ENCODE data around the gene TMEM132C.

TMEM132C gene

DNA sequence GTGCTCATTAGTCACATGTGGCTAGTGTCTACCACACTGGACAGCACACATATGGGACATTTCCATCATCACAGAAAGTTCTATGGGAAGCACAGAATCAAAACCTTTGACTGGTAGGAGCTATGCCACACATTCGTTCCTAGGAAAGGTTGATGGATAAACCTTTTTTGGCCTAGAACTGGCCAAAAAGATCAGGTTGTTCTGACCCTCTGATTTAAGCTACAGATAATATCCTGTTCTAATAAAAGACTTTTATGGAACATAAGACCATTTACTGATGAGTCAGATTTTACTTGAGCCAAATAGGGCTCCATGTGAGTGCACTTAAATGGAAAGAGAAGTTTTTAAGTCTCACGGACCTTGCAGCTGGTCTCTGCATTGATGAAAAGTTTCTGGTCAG is 413.6 kb downstream of the TMEM132C start:
- no peak for DNase-seq

DNA sequence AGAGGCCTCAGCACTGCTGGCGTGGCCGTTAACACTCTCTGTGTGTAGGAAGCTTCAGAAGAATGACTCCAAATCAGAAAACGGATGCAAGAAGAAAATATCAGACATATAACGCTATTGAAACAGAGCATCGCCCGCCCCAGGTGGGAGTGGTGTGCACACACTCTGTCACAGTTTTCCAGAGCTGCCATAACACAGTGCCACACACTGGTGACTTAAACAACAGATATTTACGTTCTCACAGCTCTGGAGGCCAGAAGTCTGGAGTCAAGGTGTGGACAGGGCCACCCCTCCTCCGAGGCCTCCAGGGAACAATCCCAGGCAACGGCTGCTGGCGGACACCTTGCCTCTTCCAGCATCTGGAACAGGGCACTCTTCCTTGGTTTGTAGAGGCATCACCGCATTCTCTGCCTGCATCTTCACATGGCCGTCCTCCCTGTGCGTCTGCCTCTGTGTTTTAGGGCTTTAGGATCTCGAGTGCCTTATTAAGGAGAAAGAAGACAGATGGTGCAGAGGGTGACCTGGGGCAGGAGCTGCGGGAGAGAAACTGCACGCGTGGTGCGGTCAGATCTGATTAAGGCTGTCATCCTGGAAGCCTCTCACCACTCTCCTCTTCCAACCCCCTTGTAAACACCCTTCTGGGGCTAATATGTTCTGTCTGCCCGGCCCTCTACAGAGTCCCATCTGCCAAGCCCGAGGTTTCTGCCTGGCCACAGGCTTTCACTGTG is 415.7 kb downstream of the TMEM132C start:
- no peak for DNase-seq

DNA sequence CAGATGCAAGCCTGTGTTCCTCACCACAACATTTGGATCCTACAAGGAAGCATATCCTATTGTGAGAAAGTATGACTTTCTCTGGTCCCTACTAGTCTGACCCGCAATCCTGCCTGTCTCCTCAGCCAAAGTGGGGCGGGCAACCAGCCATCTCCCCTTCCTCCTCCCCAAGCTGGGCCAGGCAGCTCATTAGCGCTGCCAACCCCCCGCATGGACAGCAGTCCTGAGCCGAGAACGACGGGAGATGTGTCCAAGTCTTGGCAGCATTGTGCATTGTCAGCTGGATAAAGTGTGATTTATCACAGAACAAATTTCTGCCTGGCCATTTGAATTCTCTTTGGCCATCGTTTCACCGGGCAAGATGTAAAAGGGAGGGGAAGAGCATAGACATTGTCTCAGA is 417.4 kb downstream of the TMEM132C start:
- DNase-seq, result no peak

DNA sequence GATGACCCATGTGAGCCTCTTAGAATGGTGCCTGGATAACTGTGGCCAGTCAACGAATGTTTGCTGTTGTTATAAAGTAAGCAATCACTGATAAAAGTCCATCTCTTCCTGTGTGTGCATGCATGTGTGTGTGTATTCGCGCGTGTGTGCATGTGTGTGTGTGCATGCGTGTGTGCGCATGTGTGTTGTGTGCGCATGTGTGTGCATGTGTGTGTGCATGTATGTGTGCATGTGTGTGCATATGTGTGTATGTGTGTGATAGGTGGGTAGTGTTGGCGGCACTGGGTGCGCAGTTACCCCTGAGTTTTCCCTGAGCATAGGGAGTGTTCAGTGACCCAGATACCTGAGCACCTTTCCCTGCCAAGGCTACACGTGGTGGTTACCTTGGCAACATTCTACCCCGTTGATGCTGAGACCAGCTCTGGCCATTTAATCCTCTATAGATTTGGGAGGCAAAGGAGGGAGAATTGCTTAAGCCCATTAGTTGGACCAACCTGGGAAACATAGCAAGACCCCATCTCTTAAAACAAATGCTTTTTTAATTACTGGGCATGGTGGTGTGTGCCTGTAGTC is 419.0 kb downstream of the TMEM132C start:
- no peak for DNase-seq

DNA sequence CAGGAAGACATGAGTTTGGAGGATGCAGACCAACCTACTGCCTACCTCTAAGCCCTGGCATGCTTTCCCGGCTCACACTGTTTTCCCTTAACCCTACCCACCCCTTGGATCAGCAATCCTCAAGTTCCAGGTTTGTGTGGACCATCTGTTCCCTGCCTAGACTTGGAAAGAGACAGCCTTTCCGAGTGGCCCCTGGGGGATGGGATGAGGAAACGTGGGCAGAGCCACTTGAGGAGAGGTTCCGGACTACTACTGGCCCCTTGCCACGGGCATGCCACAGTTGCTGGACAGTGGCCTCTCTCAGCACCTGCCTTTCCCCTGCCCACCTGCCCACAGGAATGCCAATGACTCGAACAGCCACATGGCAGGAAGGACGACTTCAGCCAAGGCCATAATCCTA is 420.9 kb downstream of the TMEM132C start:
- no peak for DNase-seq

DNA sequence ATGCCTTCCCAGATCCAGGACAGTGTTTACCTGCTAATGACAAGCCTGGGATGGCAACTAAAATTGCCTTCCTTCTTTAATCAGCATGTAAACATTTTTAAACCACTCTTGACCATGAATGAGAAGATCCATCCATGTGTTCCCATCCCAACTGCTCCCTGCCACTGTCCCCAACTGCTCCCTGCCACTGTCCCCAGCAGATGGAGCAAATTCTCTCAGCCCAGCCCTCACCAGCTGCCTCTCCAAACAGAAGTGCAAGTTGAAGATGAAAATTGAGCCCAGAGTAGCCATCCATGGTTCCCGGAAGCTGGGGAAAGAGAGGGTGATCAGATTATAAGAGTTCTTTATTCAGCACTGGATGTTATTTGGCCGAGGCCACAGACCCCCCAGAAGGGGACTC is 423.7 kb downstream of the TMEM132C start:
- DNase-seq, result no peak

DNA sequence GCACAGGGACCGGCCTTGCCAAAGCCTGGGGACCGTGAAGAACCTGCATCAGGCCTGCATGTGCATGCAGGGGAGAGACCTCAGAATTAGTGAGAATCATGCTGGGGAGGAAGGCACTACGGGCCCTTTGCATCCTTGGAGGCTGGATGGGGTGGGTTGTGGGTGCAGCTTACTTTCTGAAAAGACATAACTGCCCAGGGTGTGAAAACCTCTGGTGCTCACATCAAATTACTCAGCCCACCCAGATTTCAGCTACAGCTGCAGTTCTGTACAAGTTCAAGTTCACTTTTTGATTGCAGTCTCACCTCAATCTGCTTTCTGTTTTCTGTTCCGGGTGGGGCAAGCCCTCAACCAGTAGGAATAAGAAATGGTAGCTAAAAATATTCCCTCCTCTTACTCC is 426.1 kb downstream of the TMEM132C start:
- DNase-seq, result peak; percentile 8

DNA sequence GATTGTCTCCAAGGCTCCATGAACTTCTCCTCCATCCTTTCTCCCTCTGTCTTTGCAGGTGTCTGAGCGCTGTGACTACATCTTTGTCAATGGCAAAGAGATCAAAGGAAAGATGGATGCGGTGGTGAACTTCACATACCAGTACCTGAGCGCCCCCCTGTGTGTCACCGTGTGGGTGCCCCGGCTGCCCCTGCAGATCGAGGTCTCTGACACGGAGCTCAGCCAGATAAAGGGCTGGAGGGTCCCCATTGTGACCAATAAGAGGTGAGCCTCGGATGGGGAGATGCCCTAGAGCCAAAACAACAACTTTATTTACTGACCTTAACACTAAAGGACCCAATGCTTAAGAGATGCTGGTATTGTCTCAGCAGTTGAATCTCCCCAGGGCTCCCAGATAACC is 426.8 kb downstream of the TMEM132C start:
- no peak for DNase-seq

DNA sequence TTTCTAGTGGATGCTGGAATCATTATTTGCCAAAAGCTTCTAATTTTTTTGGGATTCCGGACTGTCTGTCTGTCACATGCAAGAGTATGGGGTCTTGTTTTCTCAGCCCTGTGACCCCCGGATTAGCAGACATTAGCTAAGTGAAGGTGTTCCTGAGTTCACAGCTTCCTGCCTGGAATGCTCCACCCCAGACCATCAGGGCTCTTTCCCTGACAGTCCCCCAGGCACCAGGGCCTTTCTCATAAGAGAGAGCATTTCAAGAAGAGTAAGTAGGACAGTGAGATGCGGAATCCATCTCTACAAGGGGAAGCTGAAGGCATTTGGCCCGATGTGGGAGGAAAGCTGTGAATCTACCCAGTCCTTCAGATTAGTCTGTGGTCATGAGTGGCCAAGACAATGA is 427.5 kb downstream of the TMEM132C start:
- no peak for DNase-seq

DNA sequence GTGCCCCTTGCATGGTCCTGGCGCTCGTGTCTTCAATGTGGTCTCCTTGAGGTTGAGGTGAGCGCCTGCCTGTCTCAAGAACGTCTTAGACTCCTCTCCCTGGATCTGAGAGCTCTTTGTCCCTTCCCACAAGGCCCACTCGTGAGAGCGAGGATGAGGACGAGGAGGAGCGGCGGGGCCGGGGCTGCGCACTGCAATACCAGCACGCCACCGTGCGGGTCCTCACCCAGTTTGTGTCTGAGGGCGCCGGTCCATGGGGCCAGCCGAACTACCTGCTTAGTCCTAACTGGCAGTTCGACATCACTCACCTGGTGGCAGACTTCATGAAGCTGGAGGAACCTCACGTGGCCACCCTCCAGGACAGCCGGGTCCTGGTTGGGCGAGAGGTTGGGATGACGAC is 428.7 kb downstream of the TMEM132C start:
- no peak for DNase-seq

DNA sequence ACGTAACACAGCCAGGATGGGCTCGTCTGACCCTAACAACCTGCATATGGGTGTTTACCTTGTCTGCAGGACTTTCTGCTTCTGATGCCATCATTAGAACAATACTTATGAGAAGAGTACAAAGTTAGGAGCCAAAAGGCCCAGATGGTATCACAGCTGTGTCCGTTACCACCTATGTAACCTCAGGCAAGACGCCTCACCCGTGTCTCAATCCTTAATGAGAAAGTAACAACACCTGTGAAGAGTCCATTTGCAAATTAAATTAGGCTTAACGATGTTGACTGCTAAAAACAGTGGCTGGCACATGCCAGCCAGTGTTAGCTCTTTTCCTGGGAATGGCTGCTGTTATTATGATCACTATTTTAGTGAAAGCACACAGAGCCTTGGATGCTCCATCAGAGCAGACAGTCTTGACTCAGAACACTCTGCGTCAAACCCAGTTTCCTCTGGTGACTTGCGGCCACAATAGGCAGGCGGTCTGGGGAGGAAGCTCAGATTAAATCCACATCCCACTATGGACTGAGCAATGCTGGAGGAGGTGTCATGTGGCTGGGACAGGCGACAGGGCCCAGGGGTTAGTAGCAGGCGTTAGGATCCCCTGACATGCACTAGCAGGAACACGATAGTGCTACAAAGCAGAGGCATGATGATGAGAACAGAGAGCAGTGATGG is 431.5 kb downstream of the TMEM132C start:
- no peak for DNase-seq

DNA sequence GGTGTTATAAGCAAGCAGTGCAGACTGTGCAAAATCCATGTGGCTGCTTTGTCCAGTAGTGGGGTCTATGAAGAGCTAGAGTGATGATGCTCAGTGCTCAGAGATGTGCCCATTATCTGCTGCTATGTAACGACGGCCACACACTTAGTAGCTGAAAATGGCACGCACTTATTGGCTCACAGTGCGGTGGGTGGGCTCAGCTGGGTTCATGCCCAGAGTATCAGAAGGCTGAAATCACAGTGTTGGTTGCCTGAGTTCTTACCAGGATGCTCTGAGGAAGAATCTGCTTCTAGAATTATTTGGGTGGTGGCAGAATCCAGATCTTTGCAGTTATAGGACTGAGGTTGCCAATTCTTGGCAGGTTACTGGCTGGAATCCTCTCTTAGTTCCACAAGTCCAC is 432.1 kb downstream of the TMEM132C start:
- DNase-seq, result no peak

DNA sequence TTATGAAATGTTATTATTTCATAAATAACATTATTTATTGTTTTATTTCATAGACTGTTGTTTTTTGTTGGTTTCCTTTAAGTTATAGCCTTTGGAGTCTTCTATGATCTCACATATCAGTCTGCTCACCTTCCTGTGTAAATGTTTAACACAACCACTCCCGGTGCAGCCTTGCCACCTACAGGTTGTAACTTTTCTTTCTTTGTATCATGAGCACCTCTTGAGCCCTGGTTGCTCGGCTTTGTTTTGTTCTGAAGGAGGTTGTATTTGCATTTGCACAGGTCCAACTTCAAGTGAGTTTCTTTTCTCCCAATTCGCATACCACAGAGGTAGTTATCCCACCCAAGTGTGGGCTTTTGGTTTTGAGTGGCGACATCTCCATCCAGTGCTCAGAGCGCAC is 435.4 kb downstream of the TMEM132C start:
- DNase-seq, result no peak

DNA sequence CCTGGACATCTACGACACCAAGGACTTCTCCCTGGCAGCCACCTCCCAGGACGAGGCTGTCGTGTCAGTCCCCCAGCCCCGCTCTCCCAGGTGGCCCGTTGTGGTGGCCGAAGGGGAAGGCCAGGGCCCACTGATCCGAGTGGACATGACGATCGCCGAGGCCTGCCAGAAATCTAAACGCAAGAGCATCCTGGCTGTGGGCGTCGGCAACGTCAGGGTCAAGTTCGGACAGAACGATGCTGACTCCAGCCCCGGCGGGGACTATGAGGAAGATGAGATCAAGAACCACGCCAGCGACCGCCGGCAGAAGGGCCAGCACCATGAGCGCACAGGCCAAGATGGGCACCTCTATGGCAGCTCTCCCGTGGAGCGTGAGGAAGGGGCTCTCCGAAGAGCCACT is 438.2 kb downstream of the TMEM132C start:
- no peak for DNase-seq

DNA sequence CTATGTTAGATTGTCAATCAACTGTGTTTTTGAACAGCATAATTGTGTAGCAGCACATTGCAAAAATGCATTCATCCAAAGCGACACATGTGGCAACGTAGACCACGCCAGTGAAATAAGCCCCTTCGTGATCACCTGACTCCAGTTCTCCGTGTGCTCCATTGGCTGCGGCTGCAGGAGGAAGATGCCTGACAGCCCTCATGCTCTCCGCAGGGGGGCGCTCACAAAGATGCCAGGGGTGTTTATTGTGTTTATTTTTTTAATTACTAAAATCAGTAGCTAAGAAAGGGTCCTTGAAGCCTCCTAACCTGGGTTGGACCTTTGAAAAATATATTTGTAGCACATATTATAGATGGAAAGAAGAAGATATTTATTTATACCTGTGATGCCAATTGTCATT is 440.5 kb downstream of the TMEM132C start:
- DNase-seq, result no peak

DNA sequence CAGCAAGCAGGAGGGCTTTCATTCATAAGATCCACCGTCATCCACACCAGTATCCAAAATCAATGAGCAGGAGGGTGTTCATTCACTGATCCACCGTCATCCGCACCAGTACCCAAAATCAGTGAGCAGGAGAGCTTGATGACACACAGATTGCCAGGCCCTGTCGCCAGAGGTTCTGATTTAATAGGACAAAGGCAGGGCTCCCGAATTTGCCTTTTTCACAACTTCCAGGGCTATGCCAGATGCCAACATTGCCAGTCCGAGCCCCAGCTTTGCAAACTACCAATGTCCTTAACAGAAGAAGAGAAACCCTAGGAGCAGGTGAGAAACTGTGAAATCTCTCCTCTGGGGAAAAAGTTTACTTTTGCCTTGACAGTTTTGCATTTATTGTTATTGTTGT is 441.8 kb downstream of the TMEM132C start:
- DNase-seq, result no peak

DNA sequence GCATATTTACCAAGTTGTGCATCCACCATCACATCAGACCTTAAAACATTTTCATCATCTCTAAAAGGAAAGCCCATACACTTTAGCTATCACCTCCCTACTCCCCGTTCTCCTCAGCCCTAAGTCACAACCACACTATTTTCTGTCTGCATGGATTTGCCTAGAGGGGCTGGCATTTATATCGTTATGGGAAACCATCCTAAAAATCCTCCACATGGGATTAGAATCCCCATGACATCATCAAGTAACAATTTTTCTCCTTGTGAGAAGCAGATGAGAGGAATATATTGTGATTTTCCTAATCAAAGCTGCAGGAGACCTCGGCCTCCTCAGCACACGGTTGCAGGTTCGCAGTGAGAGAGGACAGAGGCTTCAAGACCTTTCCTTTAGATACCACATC is 442.7 kb downstream of the TMEM132C start:
- DNase-seq, result no peak

DNA sequence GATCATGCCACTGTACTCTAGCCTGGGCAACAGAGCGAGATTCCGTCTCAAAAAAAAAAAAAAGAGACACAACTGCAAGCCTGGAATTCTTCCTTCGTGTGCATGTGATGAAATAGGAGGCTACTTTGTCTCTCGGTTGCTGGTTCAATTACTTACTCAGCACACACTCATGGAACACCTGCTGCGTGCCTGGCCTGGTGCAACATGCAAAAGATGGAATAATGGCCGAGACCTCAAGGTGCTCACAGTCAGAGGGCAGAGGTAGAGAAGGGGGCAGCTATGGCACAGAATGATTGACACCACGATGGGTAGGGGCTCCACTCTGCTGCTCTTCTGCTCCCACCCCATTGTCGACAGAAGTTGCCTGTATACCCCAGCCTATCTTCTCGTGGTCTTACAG is 444.5 kb downstream of the TMEM132C start:
- no peak for DNase-seq

DNA sequence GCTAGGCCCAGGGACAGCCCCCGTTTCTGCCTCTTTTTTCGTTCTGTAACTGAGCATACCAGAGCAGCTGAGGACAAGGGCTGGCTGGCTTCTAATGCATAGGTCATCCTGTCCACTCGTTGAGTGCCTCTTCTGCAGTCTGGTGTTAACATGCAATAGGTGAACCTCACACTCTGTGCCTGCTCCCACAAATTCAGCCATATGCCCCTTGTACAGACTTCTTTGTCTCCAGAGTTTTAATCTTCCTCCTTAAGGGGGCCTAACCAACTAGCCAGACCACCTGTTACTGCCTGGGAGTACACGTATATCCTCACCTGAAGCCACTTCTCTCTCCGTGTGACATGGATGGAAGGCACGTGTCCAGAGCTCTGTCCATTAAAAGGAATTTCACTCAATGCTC is 445.7 kb downstream of the TMEM132C start:
- no peak for DNase-seq

DNA sequence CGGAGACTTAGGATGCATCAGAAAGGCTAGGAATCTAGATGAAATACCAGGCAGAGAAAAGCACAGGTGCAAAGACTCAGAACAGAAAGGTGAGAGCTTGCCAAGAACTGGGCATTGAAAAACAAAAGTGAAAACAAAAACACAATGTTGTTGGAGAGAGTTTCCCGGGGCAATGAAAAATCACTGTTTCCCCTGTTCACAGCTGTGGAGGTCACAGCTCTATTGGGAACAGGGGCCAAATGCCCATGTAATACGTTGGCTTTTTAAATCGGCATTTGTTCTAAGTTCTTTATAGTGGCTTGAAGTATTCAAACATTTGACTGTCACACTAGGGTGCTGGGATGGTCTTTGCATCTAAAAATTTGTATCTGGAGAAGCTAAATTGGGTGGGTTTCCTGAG is 448.5 kb downstream of the TMEM132C start:
- no peak for DNase-seq

DNA sequence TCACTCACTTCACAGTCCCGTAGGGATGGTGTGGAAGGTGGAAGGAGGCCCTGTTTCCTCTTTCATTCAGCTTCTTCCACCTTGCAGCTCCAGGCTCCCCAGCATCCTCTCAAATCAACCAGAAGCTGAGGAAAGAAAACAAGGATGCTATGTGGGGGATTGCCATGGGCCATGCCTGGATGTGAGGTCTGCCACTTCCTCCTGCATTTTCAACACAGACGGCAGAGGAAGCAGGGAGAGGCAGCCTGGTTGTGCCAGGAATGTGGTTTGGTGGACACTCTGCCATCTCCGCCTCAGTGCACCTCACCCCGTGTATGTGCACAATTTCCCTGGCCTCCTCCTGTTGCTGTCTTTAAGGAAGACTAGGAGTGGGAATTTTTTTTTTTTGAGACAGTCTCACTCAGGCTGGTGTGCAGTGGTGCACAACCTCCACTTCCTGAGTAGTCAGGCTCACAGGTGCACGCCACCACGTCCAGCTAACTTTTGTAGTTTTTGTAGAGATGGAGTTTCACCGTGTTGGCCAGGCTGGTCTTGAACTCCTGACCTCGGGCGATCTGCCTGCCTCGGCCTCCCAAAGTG is 457.6 kb downstream of the TMEM132C start:
- DNase-seq, result no peak

DNA sequence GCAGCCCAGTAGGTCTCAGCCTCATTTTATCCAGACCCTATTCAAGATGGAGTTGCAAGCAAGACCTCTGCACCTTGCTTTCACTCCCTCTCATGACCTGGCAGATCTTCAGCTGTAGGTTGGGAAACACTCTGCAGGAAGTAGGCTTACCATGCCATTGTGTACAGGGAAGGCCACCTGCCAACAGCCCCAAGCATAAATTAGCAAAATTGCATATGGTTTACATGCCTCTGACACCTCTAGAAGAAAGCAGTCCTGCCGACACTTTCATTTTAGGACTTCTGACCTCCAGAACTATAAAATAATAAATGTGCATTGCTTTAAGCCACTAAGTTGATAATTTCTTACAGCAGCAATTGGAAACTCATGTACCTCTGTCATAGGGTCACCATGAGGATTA is 459.9 kb downstream of the TMEM132C start:
- DNase-seq, result no peak

DNA sequence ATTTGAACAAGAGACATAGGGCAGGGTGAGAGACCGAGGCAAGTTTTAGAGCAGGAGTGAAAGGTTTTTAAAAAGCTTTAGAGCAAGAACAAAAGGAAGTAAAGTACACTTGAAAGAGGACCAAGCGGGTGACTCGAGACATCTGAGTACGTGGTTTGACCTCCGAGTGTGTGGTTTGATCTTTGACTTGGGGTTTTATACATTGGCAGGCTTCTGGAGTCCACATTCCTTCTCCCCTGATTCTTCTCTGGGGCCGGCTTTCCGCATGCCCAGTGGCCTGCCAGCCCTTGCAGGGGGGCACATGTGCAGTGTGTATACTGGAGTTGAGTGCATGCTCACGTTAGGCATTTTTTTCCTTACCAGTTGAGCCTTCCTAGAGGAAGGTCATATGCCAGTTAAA is 460.5 kb downstream of the TMEM132C start:
- no peak for DNase-seq

DNA sequence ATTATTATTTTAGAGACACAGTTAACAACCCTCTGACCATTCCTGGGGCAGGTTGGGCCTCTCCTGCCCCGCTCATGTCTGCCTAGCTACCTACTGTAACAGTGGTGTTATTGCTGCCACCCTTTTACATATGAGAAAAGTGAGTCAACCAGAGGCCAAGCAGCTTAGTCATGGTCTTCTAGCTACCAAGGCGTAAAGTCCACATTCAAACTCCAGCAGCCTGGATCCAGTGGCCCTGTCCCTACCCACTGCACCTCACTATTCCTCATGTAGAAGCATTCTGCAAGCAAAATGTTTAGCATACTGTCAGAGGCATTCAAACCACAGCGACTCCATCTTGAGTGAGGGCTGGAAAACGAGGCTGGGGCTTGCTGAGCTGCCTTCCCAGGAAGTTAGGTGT is 461.0 kb downstream of the TMEM132C start:
- DNase-seq, result no peak
